A549 (cell line): Measurements from ENCODE around the gene PGAP3. TPM values are rescaled to one million over a fixed set of nuclear protein-coding genes. Genes with fewer than 3 reads are reported as not detected.

ENCODE experiments used
- ATAC-seq, 2 experiments: fragments of 200-7000 bp in 1 of 2; fragments of >200 bp in 1 of 2; cut with Nextera tagmentation in 1 of 2; cut with Tn5 transposase in 1 of 2; 3 replicates each; pipeline versions ENCODE4 v1.8.0 to v1.9.1; 2018 to 2020; ENCODE audit warnings: mild to moderate bottlenecking in 1 of 2, moderate library complexity in 1 of 2
- CTCF ChIA-PET: fragments of 300-600 bp; sonication (Branson Sonifier 250); formaldehyde crosslinking; extraction: SDS; loops from one replicate; lab custom pipeline; 2021; ENCODE audit warnings: antibody characterized with exemption, inconsistent platforms; lab: Yijun Ruan, JAX
- POLR2A ChIA-PET: fragments of 350-600 bp; formaldehyde crosslinking; extraction: SDS; loops from one replicate; lab custom pipeline; 2021; ENCODE audit warnings: antibody characterized with exemption, inconsistent platforms; lab: Yijun Ruan, JAX
- DNase-seq, 2 experiments: peaks; one replicate each; pipeline versions ENCODE4 v3.0.0 to v3.0.0-alpha.2; 2011 to 2016; ENCODE audit warnings: low read depth in 1 of 2, low spot score in 1 of 2
- FAIRE-seq: peaks from 2 replicates; lab custom pipeline; 2011; peaks lifted over from hg19 to GRCh38; lab: Jason Lieb, UNC
- H3K27ac ChIP-seq, 2 experiments: fragments of >200 bp; sonication (Bioruptor Twin); formaldehyde crosslinking; 3 replicates each; pipeline ENCODE4 v1.5.1; 2016 to 2017
- H3K4me1 ChIP-seq: fragments of >200 bp; sonication (Bioruptor Twin); formaldehyde crosslinking; 3 replicates; pipeline ENCODE4 v1.6.1; 2016
- H3K4me2 ChIP-seq: fragments of >200 bp; sonication (Bioruptor Twin); formaldehyde crosslinking; 3 replicates; pipeline ENCODE4 v1.6.1; 2016
- H3K4me3 ChIP-seq: fragments of >200 bp; sonication (Bioruptor Twin); formaldehyde crosslinking; 3 replicates; pipeline ENCODE4 v1.5.1; 2016
- H3K9me3 ChIP-seq: fragments of >200 bp; sonication (Bioruptor Twin); formaldehyde crosslinking; 3 replicates; pipeline ENCODE4 v1.6.1; 2016
- BCL3 ChIP-seq: fragments of >200 bp; sonication (Bioruptor Twin); formaldehyde crosslinking; IDR thresholded peaks from 3 replicates; pipeline ENCODE4 v1.6.1; 2016
- BHLHE40 ChIP-seq: IDR thresholded peaks from 2 replicates; pipeline ENCODE4 v1.6.1; 2012; ENCODE audit warnings: low read depth, low read length, inconsistent platforms
- CTCF ChIP-seq: fragments of >200 bp; sonication (Bioruptor Twin); formaldehyde crosslinking; IDR thresholded peaks from 3 replicates; pipeline ENCODE4 v1.5.1; 2016
- E2F6 ChIP-seq: IDR thresholded peaks from 2 replicates; pipeline ENCODE4 v1.6.1; 2012; ENCODE audit warnings: low read depth, borderline replicate concordance
- ESRRA ChIP-seq: fragments of 150-350 bp; IDR thresholded peaks from 2 replicates; pipeline ENCODE4 v1.6.1; 2014; ENCODE audit warnings: mild to moderate bottlenecking, low read length, borderline replicate concordance
- FOSB ChIP-seq: fragments of 250-450 bp; sonication (Bioruptor Pico); IDR thresholded peaks from 2 replicates; pipeline ENCODE4 v1.5.0; 2020; ENCODE audit warnings: mild to moderate bottlenecking, moderate library complexity
- FOXS1 ChIP-seq: fragments of 250-450 bp; sonication (Bioruptor Pico); IDR thresholded peaks from 2 replicates; pipeline ENCODE4 v1.5.0; 2020; ENCODE audit warnings: mild to moderate bottlenecking, moderate library complexity
- HOXB5 ChIP-seq: fragments of 250-450 bp; sonication (Bioruptor Pico); IDR thresholded peaks from 2 replicates; pipeline ENCODE4 v1.5.0; 2020; ENCODE audit warnings: mild to moderate bottlenecking, moderate library complexity
- NFE2L2 ChIP-seq: fragments of 150-350 bp; conservative IDR thresholded peaks from 2 replicates; pipeline ENCODE4 v1.6.1; 2014; ENCODE audit warnings: low read length
- NPAS2 ChIP-seq: fragments of 250-450 bp; sonication (Bioruptor Pico); IDR thresholded peaks from 2 replicates; pipeline ENCODE4 v1.8.0; 2022; ENCODE audit warnings: mild to moderate bottlenecking, moderate library complexity, borderline replicate concordance
- NR3C1 ChIP-seq: fragments of >200 bp; sonication (Bioruptor Twin); formaldehyde crosslinking; IDR thresholded peaks from 3 replicates; pipeline ENCODE4 v1.6.1; 2017
- PHF8 ChIP-seq: fragments of 200-600 bp; sonication (generic); IDR thresholded peaks from 2 replicates; pipeline ENCODE4 v1.6.1; 2016; ENCODE audit warnings: low read depth, mild to moderate bottlenecking, antibody characterized with exemption, moderate library complexity, borderline replicate concordance
- POLR2AphosphoS2 ChIP-seq: conservative IDR thresholded peaks from 2 replicates; pipeline ENCODE4 v1.6.1; 2012; ENCODE audit warnings: low read length, improper control_type of control experiment, inconsistent platforms
- RAD21 ChIP-seq, 2 experiments: fragments of >200 bp in 1 of 2; sonication (Bioruptor Twin) in 1 of 2; formaldehyde crosslinking in 1 of 2; IDR thresholded peaks in 1 of 2; conservative IDR thresholded peaks in 1 of 2; 2 replicates in 1 of 2; 3 replicates in 1 of 2; pipeline ENCODE4 v1.6.1; 2012 to 2018; ENCODE audit warnings: inconsistent platforms in 1 of 2
- RNF2 ChIP-seq: fragments of 200-600 bp; sonication (generic); IDR thresholded peaks from 2 replicates; pipeline ENCODE4 v1.6.1; 2016; ENCODE audit warnings: low read depth, mild to moderate bottlenecking, antibody characterized with exemption, moderate library complexity, borderline replicate concordance
- SMC3 ChIP-seq: fragments of >200 bp; sonication (Bioruptor Twin); formaldehyde crosslinking; IDR thresholded peaks from 3 replicates; pipeline ENCODE4 v1.6.1; 2018; ENCODE audit warnings: inconsistent platforms
- SREBF2 ChIP-seq: fragments of 450-650 bp; IDR thresholded peaks from 2 replicates; pipeline ENCODE4 v1.6.1; 2014; ENCODE audit warnings: mild to moderate bottlenecking, moderate library complexity
- TFCP2L1 ChIP-seq: fragments of 250-450 bp; sonication (Bioruptor Pico); IDR thresholded peaks from 2 replicates; pipeline ENCODE4 v1.5.0; 2021; ENCODE audit warnings: mild to moderate bottlenecking
- ZSCAN20 ChIP-seq: fragments of 250-450 bp; sonication (Bioruptor Pico); IDR thresholded peaks from 2 replicates; pipeline ENCODE4 v1.8.0; 2022; ENCODE audit warnings: mild to moderate bottlenecking, moderate library complexity
- whole genome bisulfite sequencing: methylation state at CpG from one replicate; pipeline ENCODE4 v1.1.6; 2017; ENCODE audit errors: missing lambda C conversion rate; 5-methylcytosine and 5-hydroxymethylcytosine counted together
- polyA plus RNA-seq, 4 experiments: library from polyadenylated mRNA; depleted of rRNA in 3 of 4; stranded (reverse); fragments of >200 nt; fragmentation: RNase III in 1 of 4; extraction: RNeasy Plus Mini Kit Qiagen cat#74134 plus additional on column Dnase treatment in 1 of 4; gene quantifications; 2 replicates in 3 of 4; 3 replicates in 1 of 4; pipeline ENCODE4 v1.2.3, GENCODE V29; 2011 to 2017

The PGAP3 gene
- polyA plus RNA-seq, 2 of the 4 experiments (the other 2 are of a cell fraction), result 7.3 to 8.5 TPM

GRCh38 chr17:39636587-39636926 lies 51.3 kb downstream of the PGAP3 start:
- FAIRE-seq (no peak), DNase-seq (no peak), ATAC-seq (peak; percentile 4 to 11; a peak in 3 of 6 replicates)
- WGBS, result 38% methylated on average over 6 of the region's 6 CpGs
- peaks cover 29% of the 10 kb centered on the region for H3K4me1 ChIP-seq
- H3K9me3 ChIP-seq, result no peaks in the 10 kb centered on the region
- TF ChIP-seq FOSB, result no peak
- TF ChIP-seq SREBF2, result no peak
- no peak for TF ChIP-seq ESRRA
- TF ChIP-seq RNF2, result no peak
- no peak for TF ChIP-seq RAD21 (conservative IDR thresholded peaks at IDR 0.05 in 1 of 2, IDR thresholded peaks at IDR 0.05 in 1 of 2)
- no peak for TF ChIP-seq POLR2AphosphoS2
- no peak for TF ChIP-seq NFE2L2
- no peak for TF ChIP-seq BHLHE40
- no peak for TF ChIP-seq FOXS1 (CRISPR knock-in tag)
- no peak for TF ChIP-seq HOXB5 (CRISPR knock-in tag)
- no peak for TF ChIP-seq BCL3
- TF ChIP-seq TFCP2L1 (CRISPR knock-in tag), result no peak
- TF ChIP-seq NR3C1, result no peak
- no peak for TF ChIP-seq PHF8
- peak overlapping the region; percentile 87 to 93 for H3K27ac ChIP-seq
- H3K4me2 ChIP-seq, result peak overlapping the region; percentile 92
- ChIA-PET POLR2A (no interaction called here), CTCF (interaction anchor here (43.0 to 58.8 kb wide), 3 partner anchors 2 to 48 kb away, joined by 1391 to 1581 read pairs (median 1581); partner anchors contain the start of genes ERBB2, NEUROD2, PGAP3 and PNMT)
- peak overlapping the region; percentile 82 for H3K4me3 ChIP-seq

GRCh38 chr17:39635614-39636176 lies 52.2 kb downstream of the PGAP3 start:
- Histone ChIP-seq H3K4me3 (no peak overlapping the region), H3K4me1 (peaks cover 29% of the 10 kb centered on the region), H3K27ac (peak overlapping the region in 1 of 2 experiments; percentile 93; a peak in 2 of 6 replicates), H3K4me2 (no peak overlapping the region; the same call in 2 of the 3 replicates), H3K9me3 (no peaks in the 10 kb centered on the region)
- TF ChIP-seq ZSCAN20 (CRISPR knock-in tag) (no peak), NPAS2 (CRISPR knock-in tag) (no peak), E2F6 (no peak)
- ChIA-PET POLR2A (no interaction called here), CTCF (interaction anchor here (0.7 to 58.8 kb wide), 9 partner anchors 1 to 237 kb away, joined by 3 to 1581 read pairs (median 16); partner anchors contain the start of genes ERBB2, NEUROD2, PGAP3 and PNMT)
- FAIRE-seq (no peak), DNase-seq (no peak), ATAC-seq (no peak)
- 73% methylated on average over 8 of the region's 8 CpGs for WGBS

GRCh38 chr17:39634384-39634871 lies 53.4 kb downstream of the PGAP3 start:
- H3K4me1 ChIP-seq, result peaks cover 23% of the 10 kb centered on the region
- no peak overlapping the region for H3K27ac ChIP-seq
- WGBS, result 36% methylated on average over 2 of the region's 2 CpGs
- ChIA-PET POLR2A (no interaction called here), CTCF (interaction anchor here (0.6 to 58.8 kb wide), 16 partner anchors 0 to 582 kb away, joined by 3 to 1581 read pairs (median 6); partner anchors contain the start of genes ERBB2, MIEN1, NEUROD2 and PGAP3)
- DNase-seq, result peak; percentile 68 to 85
- no peak overlapping the region for H3K4me3 ChIP-seq
- no peaks in the 10 kb centered on the region for H3K9me3 ChIP-seq
- ATAC-seq, result peak; percentile 8 to 48; a peak in 3 of 6 replicates
- TF ChIP-seq RAD21 (conservative IDR thresholded peaks at IDR 0.05 in 1 of 2, IDR thresholded peaks at IDR 0.05 in 1 of 2) (peak; percentile 11 to 38; a peak in 2 of 5 replicates), CTCF (peak; percentile 87), SMC3 (peak; percentile 49; the same call in 2 of the 3 replicates), NFE2L2 (no peak)
- H3K4me2 ChIP-seq, result no peak overlapping the region
- FAIRE-seq, result no peak
